ENCODE measurements around the gene ASPSCR1. TPM values are rescaled to one million over a fixed set of nuclear protein-coding genes. Genes with fewer than 3 reads are reported as not detected.

ASPSCR1 gene
- total and polyA plus RNA-seq, 2 of the 13 experiments (the other 11 are each of a cell fraction or from before 2014, with no cell fraction given) = 274 to 314 TPM

DNA sequence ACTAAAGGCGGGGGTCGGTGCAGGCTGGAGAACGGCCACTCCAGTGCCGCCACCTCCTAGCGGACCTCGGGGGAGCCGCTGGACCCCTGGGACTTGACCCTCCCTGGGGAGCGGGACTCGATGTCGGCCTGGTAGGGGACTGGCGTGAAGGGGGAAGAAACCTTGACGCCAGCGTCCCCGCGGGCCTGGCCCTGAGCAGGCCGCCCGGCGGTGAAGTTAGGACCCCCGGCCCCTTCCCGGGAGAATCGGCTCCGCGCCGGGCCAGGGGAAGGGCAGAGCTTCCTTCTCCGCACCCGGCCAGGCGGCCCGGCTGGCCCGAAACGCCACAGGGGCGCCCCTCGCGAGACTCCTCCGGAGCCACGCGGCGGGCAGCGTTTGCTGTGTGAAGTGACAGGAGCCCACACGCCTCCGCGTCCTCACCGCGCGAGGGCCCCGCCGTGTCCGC is 87.8 kb downstream of the ASPSCR1 start (continued):
- TF ChIP-seq, protein P1, sequence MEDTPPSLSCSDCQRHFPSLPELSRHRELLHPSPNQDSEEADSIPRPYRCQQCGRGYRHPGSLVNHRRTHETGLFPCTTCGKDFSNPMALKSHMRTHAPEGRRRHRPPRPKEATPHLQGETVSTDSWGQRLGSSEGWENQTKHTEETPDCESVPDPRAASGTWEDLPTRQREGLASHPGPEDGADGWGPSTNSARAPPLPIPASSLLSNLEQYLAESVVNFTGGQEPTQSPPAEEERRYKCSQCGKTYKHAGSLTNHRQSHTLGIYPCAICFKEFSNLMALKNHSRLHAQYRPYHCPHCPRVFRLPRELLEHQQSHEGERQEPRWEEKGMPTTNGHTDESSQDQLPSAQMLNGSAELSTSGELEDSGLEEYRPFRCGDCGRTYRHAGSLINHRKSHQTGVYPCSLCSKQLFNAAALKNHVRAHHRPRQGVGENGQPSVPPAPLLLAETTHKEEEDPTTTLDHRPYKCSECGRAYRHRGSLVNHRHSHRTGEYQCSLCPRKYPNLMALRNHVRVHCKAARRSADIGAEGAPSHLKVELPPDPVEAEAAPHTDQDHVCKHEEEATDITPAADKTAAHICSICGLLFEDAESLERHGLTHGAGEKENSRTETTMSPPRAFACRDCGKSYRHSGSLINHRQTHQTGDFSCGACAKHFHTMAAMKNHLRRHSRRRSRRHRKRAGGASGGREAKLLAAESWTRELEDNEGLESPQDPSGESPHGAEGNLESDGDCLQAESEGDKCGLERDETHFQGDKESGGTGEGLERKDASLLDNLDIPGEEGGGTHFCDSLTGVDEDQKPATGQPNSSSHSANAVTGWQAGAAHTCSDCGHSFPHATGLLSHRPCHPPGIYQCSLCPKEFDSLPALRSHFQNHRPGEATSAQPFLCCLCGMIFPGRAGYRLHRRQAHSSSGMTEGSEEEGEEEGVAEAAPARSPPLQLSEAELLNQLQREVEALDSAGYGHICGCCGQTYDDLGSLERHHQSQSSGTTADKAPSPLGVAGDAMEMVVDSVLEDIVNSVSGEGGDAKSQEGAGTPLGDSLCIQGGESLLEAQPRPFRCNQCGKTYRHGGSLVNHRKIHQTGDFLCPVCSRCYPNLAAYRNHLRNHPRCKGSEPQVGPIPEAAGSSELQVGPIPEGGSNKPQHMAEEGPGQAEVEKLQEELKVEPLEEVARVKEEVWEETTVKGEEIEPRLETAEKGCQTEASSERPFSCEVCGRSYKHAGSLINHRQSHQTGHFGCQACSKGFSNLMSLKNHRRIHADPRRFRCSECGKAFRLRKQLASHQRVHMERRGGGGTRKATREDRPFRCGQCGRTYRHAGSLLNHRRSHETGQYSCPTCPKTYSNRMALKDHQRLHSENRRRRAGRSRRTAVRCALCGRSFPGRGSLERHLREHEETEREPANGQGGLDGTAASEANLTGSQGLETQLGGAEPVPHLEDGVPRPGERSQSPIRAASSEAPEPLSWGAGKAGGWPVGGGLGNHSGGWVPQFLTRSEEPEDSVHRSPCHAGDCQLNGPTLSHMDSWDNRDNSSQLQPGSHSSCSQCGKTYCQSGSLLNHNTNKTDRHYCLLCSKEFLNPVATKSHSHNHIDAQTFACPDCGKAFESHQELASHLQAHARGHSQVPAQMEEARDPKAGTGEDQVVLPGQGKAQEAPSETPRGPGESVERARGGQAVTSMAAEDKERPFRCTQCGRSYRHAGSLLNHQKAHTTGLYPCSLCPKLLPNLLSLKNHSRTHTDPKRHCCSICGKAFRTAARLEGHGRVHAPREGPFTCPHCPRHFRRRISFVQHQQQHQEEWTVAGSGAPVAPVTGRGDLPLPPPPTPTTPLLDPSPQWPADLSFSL (CRISPR knock-in tag; IDR thresholded peaks at IDR 0.05) = 0 out of 2 replicates have a peak, but pooled peaks have one; percentile 32
- no peak for TF ChIP-seq FOXO1 (CRISPR knock-in tag; IDR thresholded peaks at IDR 0.05)
- TF ChIP-seq, protein P2, sequence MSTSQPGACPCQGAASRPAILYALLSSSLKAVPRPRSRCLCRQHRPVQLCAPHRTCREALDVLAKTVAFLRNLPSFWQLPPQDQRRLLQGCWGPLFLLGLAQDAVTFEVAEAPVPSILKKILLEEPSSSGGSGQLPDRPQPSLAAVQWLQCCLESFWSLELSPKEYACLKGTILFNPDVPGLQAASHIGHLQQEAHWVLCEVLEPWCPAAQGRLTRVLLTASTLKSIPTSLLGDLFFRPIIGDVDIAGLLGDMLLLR (CRISPR knock-in tag; IDR thresholded peaks at IDR 0.05) = 0 out of 2 replicates have a peak, but pooled peaks have one; percentile 5
- TF ChIP-seq E2F2 (CRISPR knock-in tag; IDR thresholded peaks at IDR 0.05; ENCODE audit: borderline replicate concordance) = 0 out of 2 replicates have a peak, but pooled peaks have one; percentile 56
- 0 out of 2 replicates have a peak, but pooled peaks have one; percentile 9 for TF ChIP-seq ZNF761 (CRISPR knock-in tag; conservative IDR thresholded peaks at IDR 0.05)
- TF ChIP-seq CHD2 (IDR thresholded peaks at IDR 0.05; ENCODE audit: low read depth, low read length) = peak; percentile 86
- TF ChIP-seq TFDP2 (CRISPR knock-in tag; IDR thresholded peaks at IDR 0.05) = 0 out of 2 replicates have a peak, but pooled peaks have one; percentile 6
- peak; percentile 81 for TF ChIP-seq AGO2 (optimal IDR thresholded peaks at IDR 0.05; ENCODE audit: low read depth, low read length)
- no peak for TF ChIP-seq CBFB (CRISPR knock-in tag; IDR thresholded peaks at IDR 0.05)
- TF ChIP-seq ZNF777 (CRISPR knock-in tag; IDR thresholded peaks at IDR 0.05) = peak; percentile 1; the same call in 1 of the 2 replicates
- TF ChIP-seq ZNF10 (CRISPR knock-in tag; IDR thresholded peaks at IDR 0.05; ENCODE audit: borderline replicate concordance, low read depth) = 0 out of 2 replicates have a peak, but pooled peaks have one; percentile 13
- peak in 1 of 2 experiments; percentile 18; a peak in 2 of 4 replicates for TF ChIP-seq KLF16 (CRISPR knock-in tag; IDR thresholded peaks at IDR 0.05)
- TF ChIP-seq RFXAP (CRISPR knock-in tag; IDR thresholded peaks at IDR 0.05; ENCODE audit: borderline replicate concordance) = no peak
- peak; percentile 10 for TF ChIP-seq MEIS2 (CRISPR knock-in tag; IDR thresholded peaks at IDR 0.05)
- peak; percentile 35; the same call in 1 of the 2 replicates for TF ChIP-seq SALL1 (CRISPR knock-in tag; IDR thresholded peaks at IDR 0.05)
- TF ChIP-seq ZNF367 (CRISPR knock-in tag; IDR thresholded peaks at IDR 0.05; ENCODE audit: borderline replicate concordance) = peak; percentile 55; the same call in 1 of the 2 replicates
- no peak for TF ChIP-seq PTBP1 (IDR thresholded peaks at IDR 0.05; ENCODE audit: low read depth, low read length, poor library complexity, severe bottlenecking)
- TF ChIP-seq ZNF724P (CRISPR knock-in tag; IDR thresholded peaks at IDR 0.05; ENCODE audit: borderline replicate concordance) = peak; percentile 40
- 0 out of 2 replicates have a peak, but pooled peaks have one; percentile 12 for TF ChIP-seq DR1 (CRISPR knock-in tag; IDR thresholded peaks at IDR 0.05)
